Activated naive CD4-positive, alpha-beta T cell treated with anti-CD3 and anti-CD28 coated beads, Interleukin-2, amount 50 U/mL, for 24 hours (primary cell): ENCODE results near the gene ZNF497.
A peak's percentile ranks its signal among the peaks of the same experiment; 100 is the strongest.

Experiments
- H3K27ac Mint-ChIP-seq: one replicate; pipeline ENCODE4 v1.8.0; 2021; ENCODE audit warnings: mild to moderate bottlenecking, mixed read lengths
- H3K27me3 Mint-ChIP-seq: one replicate; pipeline ENCODE4 v1.8.0; 2021; ENCODE audit warnings: mixed read lengths
- H3K36me3 Mint-ChIP-seq: one replicate; pipeline ENCODE4 v1.8.0; 2021; ENCODE audit warnings: mixed read lengths
- H3K4me1 Mint-ChIP-seq: one replicate; pipeline ENCODE4 v1.8.0; 2021; ENCODE audit warnings: mixed read lengths
- H3K4me3 Mint-ChIP-seq: one replicate; pipeline ENCODE4 v1.8.0; 2021; ENCODE audit warnings: mild to moderate bottlenecking, mixed read lengths
- H3K9me3 Mint-ChIP-seq: one replicate; pipeline ENCODE4 v1.8.0; 2021; ENCODE audit warnings: mixed read lengths

The ZNF497 gene

GRCh38 chr19:58346961-58347929 lies 15.3 kb downstream of the ZNF497 start:
- H3K9me3 Mint-ChIP-seq, result no peaks in the 10 kb centered on the region
- peaks cover 4% of the 10 kb centered on the region for H3K36me3 Mint-ChIP-seq
- H3K4me1 Mint-ChIP-seq, result peaks cover 17% of the 10 kb centered on the region
- peak overlapping the region; percentile 91 for H3K4me3 Mint-ChIP-seq
- H3K27me3 Mint-ChIP-seq, result peaks cover 4% of the 10 kb centered on the region
- H3K27ac Mint-ChIP-seq, result no peak overlapping the region

GRCh38 chr19:58345558-58345957 lies 17.0 kb downstream of the ZNF497 start:
- peak overlapping the region; percentile 80 for H3K4me3 Mint-ChIP-seq
- H3K4me1 Mint-ChIP-seq, result peaks cover 17% of the 10 kb centered on the region
- no peaks in the 10 kb centered on the region for H3K9me3 Mint-ChIP-seq
- peak overlapping the region; percentile 6 for H3K27ac Mint-ChIP-seq
- peaks cover 4% of the 10 kb centered on the region for H3K27me3 Mint-ChIP-seq
- H3K36me3 Mint-ChIP-seq, result peaks cover 9% of the 10 kb centered on the region

- peaks cover 1% of the 10 kb centered on the region for H3K27me3 Mint-ChIP-seq
- H3K36me3 Mint-ChIP-seq, result peaks cover 15% of the 10 kb centered on the region
- H3K9me3 Mint-ChIP-seq, result no peaks in the 10 kb centered on the region
- no peak overlapping the region for H3K27ac Mint-ChIP-seq
- H3K4me3 Mint-ChIP-seq, result no peak overlapping the region
- no peaks in the 10 kb centered on the region for H3K4me1 Mint-ChIP-seq
Observed at GRCh38 chr19:58338825-58339558, 23.6 kb downstream of the ZNF497 start.

- Mint-ChIP-seq H3K27ac (no peak overlapping the region), H3K36me3 (peaks cover 15% of the 10 kb centered on the region), H3K9me3 (no peaks in the 10 kb centered on the region), H3K27me3 (no peaks in the 10 kb centered on the region), H3K4me3 (no peak overlapping the region), H3K4me1 (no peaks in the 10 kb centered on the region)
Observed at GRCh38 chr19:58338336-58338735, 24.2 kb downstream of the ZNF497 start.

GRCh38 chr19:58336820-58337219 lies 25.7 kb downstream of the ZNF497 start:
- H3K4me1 Mint-ChIP-seq, result no peaks in the 10 kb centered on the region
- no peaks in the 10 kb centered on the region for H3K9me3 Mint-ChIP-seq
- peaks cover 17% of the 10 kb centered on the region for H3K36me3 Mint-ChIP-seq
- H3K27ac Mint-ChIP-seq, result no peak overlapping the region
- no peak overlapping the region for H3K4me3 Mint-ChIP-seq
- no peaks in the 10 kb centered on the region for H3K27me3 Mint-ChIP-seq

GRCh38 chr19:58336216-58336615 lies 26.3 kb downstream of the ZNF497 start:
- no peaks in the 10 kb centered on the region for H3K4me1 Mint-ChIP-seq
- no peak overlapping the region for H3K4me3 Mint-ChIP-seq
- no peak overlapping the region for H3K27ac Mint-ChIP-seq
- H3K36me3 Mint-ChIP-seq, result peaks cover 16% of the 10 kb centered on the region
- H3K9me3 Mint-ChIP-seq, result no peaks in the 10 kb centered on the region
- no peaks in the 10 kb centered on the region for H3K27me3 Mint-ChIP-seq

- Mint-ChIP-seq H3K27ac (no peak overlapping the region), H3K36me3 (peaks cover 13% of the 10 kb centered on the region), H3K4me1 (no peaks in the 10 kb centered on the region), H3K27me3 (no peaks in the 10 kb centered on the region), H3K4me3 (no peak overlapping the region), H3K9me3 (no peaks in the 10 kb centered on the region)
Observed at GRCh38 chr19:58335630-58336029, 26.9 kb downstream of the ZNF497 start.

GRCh38 chr19:58334691-58335249 lies 27.8 kb downstream of the ZNF497 start:
- Mint-ChIP-seq H3K9me3 (no peaks in the 10 kb centered on the region), H3K4me1 (no peaks in the 10 kb centered on the region), H3K4me3 (no peak overlapping the region), H3K27me3 (no peaks in the 10 kb centered on the region), H3K27ac (no peak overlapping the region), H3K36me3 (peaks cover 9% of the 10 kb centered on the region)

- no peaks in the 10 kb centered on the region for H3K9me3 Mint-ChIP-seq
- no peak overlapping the region for H3K27ac Mint-ChIP-seq
- no peaks in the 10 kb centered on the region for H3K4me1 Mint-ChIP-seq
- H3K4me3 Mint-ChIP-seq, result no peak overlapping the region
- H3K27me3 Mint-ChIP-seq, result no peaks in the 10 kb centered on the region
- H3K36me3 Mint-ChIP-seq, result peaks cover 5% of the 10 kb centered on the region
Observed at GRCh38 chr19:58332697-58333096, 29.9 kb downstream of the ZNF497 start.

GRCh38 chr19:58330458-58330857 lies 32.1 kb downstream of the ZNF497 start:
- peaks cover 3% of the 10 kb centered on the region for H3K36me3 Mint-ChIP-seq
- no peaks in the 10 kb centered on the region for H3K27me3 Mint-ChIP-seq

GRCh38 chr19:58328999-58329398 lies 33.6 kb downstream of the ZNF497 start:
- Mint-ChIP-seq H3K4me1 (no peaks in the 10 kb centered on the region), H3K4me3 (no peak overlapping the region), H3K27me3 (no peaks in the 10 kb centered on the region), H3K9me3 (no peaks in the 10 kb centered on the region), H3K36me3 (peaks cover 2% of the 10 kb centered on the region), H3K27ac (no peak overlapping the region)

More at GRCh38 chr19:58330458-58330857, 32.1 kb downstream of the ZNF497 start:
- H3K4me1 Mint-ChIP-seq, result no peaks in the 10 kb centered on the region
- H3K9me3 Mint-ChIP-seq, result no peaks in the 10 kb centered on the region
- no peak overlapping the region for H3K4me3 Mint-ChIP-seq
- no peak overlapping the region for H3K27ac Mint-ChIP-seq

- H3K27ac Mint-ChIP-seq, result no peak within 1 kb of the TSS
- no peaks in the 10 kb centered on the region for H3K9me3 Mint-ChIP-seq
- no peaks in the 10 kb centered on the region for H3K27me3 Mint-ChIP-seq
- H3K4me3 Mint-ChIP-seq, result no peak within 1 kb of the TSS
- H3K36me3 Mint-ChIP-seq, result peaks cover 4% of the 10 kb centered on the region
- H3K4me1 Mint-ChIP-seq, result no peaks in the 10 kb centered on the region
Observed at GRCh38 chr19:58326914-58327726, 35.4 kb downstream of the ZNF497 start, which contains the start of gene ZSCAN22. TSS of gene ZSCAN22 (plus strand) at chr19:58326994. CDS start at chr19:58334803, 7,809 bp downstream.

- Mint-ChIP-seq H3K4me1 (no peaks in the 10 kb centered on the region), H3K4me3 (no peak overlapping the region), H3K36me3 (peaks cover 4% of the 10 kb centered on the region), H3K27ac (no peak overlapping the region), H3K9me3 (no peaks in the 10 kb centered on the region), H3K27me3 (no peaks in the 10 kb centered on the region)
Observed at GRCh38 chr19:58326501-58326913, 36.0 kb downstream of the ZNF497 start.

- no peaks in the 10 kb centered on the region for H3K9me3 Mint-ChIP-seq
- H3K4me1 Mint-ChIP-seq, result no peaks in the 10 kb centered on the region
- H3K36me3 Mint-ChIP-seq, result peaks cover 4% of the 10 kb centered on the region
- no peaks in the 10 kb centered on the region for H3K27me3 Mint-ChIP-seq
- no peak overlapping the region for H3K4me3 Mint-ChIP-seq
- no peak overlapping the region for H3K27ac Mint-ChIP-seq
Observed at GRCh38 chr19:58325311-58326022, 37.1 kb downstream of the ZNF497 start.
